Inflammatory macrophage (primary cell): ENCODE results near the gene KIF2B.
"Not testable (repeated sequence)": the region's sequence is repeated elsewhere in the genome, so short reads cannot be mapped to it uniquely, and the experiment has no call there.

Experiments used
- DNase-seq, 2 donors: peaks; one replicate each; pipeline ENCODE4 v3.0.0-alpha.2; 2020 to 2022
- total RNA-seq, 18 experiments: gene quantifications; one replicate each; lab custom pipeline; 2026; ENCODE audit warnings: mixed read lengths in 6 of 18, inconsistent platforms in 2 of 18; lab: John Stamatoyannopoulos, UW

The KIF2B gene, protein sequence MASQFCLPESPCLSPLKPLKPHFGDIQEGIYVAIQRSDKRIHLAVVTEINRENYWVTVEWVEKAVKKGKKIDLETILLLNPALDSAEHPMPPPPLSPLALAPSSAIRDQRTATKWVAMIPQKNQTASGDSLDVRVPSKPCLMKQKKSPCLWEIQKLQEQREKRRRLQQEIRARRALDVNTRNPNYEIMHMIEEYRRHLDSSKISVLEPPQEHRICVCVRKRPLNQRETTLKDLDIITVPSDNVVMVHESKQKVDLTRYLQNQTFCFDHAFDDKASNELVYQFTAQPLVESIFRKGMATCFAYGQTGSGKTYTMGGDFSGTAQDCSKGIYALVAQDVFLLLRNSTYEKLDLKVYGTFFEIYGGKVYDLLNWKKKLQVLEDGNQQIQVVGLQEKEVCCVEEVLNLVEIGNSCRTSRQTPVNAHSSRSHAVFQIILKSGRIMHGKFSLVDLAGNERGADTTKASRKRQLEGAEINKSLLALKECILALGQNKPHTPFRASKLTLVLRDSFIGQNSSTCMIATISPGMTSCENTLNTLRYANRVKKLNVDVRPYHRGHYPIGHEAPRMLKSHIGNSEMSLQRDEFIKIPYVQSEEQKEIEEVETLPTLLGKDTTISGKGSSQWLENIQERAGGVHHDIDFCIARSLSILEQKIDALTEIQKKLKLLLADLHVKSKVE
- total RNA-seq, result 0 to 0.05 (median 0) reads per million in 18 experiments

DNA sequence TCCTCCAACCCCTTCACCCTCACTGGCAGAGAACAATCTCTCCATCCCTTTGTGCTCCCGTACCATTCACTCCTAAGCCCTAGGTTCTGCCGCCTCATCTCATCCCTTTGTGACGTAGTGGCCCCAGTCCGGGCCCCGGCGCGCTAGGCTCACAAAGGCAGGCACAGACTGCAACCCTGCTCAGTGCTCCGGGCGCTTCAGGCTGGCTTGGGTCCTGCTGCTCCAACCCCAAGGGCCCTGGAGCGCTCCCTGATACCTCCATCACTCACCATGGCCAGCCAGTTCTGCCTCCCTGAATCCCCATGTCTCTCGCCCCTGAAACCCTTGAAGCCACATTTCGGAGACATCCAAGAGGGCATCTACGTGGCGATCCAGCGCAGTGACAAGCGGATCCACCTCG lies at the start of gene KIF2B:
KIF2B (plus strand) TSS at position 164 of the 400 bp plus-strand sequence; CDS start at position 271, 107 bp downstream.
- DNase-seq, result no peak

DNA sequence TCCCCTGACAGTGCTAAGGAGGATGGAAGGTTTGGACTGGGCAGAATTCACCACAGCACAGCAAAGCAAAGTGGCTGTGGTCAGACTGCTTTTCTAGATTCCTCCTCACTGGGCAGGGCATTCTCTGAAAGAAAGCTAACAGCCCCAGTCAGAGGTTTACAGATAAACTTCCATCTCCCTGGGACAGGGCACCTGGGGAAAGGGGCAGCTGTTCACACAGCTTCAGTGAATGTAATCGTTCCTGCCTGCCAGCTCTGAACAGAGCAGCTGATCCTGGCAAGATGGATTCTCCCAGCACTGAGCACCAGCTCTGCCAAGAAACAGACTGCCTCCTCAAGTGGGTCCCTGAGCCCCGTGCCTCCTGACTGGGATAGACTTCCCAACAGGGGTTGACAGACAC lies 42.4 kb upstream of the KIF2B start:
- DNase-seq, result no peak

DNA sequence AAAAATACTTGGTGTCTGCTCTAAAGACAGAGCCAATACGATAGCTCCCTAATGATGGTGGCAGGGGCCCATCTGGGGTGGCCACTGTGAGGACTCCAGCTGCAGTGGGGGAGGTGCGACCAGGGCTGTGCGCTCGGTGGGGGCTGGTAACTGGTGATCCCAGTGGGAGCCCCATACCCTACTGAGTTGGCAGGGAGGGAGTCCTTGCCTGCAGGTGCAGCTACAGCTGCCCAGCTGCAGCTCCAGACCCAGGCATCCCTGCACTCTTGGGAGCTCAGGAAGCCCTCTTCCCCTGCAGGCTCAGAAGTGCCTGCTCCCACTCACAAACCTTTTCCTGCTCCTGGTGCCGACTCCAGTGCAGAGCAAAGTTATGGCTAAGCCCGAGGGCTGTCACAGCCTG lies 31.2 kb upstream of the KIF2B start:
- no peak for DNase-seq

DNA sequence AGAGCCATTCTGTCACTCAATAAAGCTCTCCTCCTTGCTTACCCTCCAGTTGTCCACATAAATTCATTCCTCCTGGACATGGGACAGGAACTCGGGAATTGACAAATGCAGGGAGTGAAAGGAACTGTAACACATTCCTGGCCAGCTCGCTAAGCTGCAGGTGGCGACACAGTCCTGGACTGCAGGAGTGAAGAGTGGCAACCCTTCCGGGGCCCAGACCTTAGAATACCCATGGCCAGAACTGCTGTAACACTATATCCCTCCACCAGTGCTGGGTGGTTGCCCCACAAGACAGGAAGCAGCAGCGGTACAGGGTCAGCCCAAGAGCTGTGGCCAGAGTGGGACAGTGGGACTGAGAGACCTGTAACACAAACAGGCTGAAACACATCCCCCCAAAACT lies 30.3 kb upstream of the KIF2B start:
- no peak for DNase-seq

DNA sequence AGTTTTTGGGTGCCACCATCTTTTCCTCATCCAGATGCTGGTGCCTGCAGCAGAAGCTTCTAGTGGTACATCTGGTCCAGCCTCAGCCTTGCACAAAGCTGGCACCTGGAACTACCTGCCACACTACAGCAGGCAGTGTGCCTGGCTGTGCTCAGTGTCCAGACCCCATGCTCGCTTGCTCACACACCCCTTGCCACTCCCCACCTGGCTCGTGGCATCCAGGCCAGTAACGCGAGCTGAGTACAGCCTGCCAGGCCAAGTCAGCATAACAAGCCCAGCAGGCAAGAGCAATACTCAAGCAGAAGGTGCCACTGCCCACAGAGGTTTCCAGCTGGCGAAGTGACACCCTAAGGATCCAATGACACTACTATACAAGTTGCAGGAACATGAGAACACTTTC lies 29.7 kb upstream of the KIF2B start:
- DNase-seq, result no peak

DNA sequence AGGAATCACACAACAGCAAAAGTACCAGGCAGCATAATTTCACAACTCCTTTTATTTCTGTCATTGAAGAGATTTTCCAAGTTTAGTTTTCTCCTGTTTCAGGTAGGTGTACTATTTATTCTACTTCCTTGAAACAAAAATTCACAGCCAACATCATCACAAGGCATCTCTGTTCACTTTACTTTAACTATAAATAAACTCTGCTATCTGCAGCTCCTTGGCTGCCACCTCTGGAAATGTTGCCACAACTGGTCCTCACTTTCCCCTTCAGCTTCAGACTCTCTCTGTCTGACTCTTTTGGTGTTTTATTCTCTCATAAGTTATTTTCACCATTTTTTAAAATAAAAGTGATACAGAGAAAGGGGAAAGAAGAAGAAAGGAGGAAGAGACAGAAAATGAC lies 27.9 kb upstream of the KIF2B start:
- no peak for DNase-seq

DNA sequence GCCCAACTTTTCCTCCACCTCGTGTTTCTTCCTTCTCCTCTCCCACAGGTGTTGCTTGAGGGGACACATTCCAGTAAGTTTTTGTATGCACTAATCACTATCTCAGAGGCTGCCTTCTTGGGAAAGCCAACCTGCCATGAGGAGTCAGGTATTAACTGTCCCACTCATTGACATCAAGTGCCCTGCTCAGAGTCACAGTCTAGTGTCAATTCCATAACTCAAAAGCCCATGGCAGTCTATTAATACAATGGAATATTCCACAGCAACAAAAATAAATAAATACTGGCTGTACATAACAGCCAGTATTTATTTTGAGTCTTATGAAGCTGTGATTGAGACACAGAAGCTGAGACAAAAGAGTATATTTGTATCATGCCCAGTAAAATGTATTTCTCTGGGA lies 26.1 kb upstream of the KIF2B start:
- DNase-seq, result no peak

DNA sequence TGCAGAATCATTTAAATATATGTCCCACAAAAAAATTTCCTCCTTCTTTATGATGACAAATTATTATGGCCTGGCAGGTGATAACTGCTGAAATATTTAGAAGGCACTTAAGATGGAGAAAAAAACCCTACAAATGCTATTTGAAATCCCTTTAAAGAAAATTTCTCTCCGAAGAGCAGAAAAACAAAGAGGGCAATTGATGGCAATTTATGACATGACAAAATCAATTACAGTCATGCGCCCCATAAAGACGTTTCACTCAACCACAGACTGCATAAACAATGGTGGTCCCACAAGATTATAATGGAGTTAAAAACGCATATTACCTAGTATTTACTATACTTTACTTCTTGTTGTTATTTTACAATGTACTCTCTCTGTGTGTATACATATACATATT lies 25.2 kb upstream of the KIF2B start:
- no peak for DNase-seq

DNA sequence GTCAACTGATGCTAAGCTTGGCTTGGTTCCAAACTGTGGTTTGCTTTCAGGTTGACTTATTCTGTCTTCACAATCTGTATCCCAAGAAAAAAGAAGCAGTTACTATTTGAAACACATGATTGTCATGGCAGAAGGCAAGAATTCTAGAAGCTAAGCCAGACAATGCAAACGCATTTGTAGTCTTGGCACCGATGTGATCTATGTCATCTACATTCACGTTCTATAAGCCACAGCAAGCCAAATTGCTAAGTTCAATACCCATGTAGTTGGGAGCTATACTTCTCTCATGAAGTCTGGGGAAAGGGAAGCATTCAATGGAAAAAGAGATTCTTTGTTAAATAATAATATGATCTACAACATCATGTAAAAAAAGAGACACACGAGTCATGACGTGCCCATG lies 18.3 kb upstream of the KIF2B start:
- no peak for DNase-seq

DNA sequence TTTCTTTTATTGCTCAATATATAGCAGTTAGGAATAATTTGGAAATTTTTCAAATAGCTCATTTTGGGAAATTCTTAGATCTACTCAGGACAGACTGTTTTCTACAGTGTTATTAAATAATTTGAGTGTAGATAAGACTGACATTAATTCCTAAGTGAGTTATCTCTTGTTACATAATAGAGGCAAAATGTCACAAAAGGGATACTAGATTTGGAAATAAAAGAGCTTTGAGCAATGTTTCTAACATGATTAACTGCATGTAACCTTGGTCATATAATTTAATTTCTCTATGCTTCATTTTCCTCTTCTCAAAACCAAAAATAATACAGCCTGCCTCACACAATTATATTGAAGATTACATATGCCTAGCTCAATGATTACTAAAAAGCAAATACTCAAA lies 16.3 kb upstream of the KIF2B start:
- DNase-seq, result no peak

DNA sequence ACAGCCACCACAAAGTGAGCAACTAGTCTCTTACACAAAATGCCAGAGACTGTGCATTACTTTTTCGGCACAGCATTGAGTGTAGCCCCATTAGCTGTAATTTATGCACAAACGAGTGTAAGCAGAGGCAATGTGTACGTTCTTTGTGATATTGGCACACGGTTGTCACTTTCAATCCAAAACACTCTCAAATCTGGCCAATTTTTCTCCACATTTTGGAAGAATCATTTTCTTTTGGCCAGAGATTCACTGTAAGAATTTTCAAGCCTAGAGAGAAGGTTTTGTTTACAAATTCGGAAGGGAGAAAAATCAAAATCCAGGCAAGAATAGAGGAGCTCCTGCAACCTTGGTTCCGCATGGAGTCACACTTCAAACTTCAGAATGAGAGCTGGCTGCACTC lies 15.4 kb upstream of the KIF2B start:
- no peak for DNase-seq

DNA sequence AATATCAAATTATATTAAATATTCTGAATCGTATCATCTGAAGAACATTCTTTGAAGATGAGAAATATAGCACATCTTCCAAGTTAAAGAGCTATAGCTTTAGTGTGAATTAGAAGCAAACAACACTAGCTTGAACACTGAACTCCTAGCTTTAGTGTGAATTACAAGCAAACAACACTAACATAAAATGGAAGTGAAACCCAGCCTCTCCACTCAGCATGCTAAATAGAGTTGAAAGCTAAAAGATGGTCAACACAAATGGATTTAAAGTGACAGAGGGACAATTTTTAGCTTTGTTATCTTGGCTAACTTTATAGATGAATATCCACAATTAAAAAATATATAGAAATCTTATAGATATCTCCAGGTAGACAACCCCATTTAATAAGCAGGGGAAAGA lies 4.5 kb upstream of the KIF2B start:
- DNase-seq, result no peak

DNA sequence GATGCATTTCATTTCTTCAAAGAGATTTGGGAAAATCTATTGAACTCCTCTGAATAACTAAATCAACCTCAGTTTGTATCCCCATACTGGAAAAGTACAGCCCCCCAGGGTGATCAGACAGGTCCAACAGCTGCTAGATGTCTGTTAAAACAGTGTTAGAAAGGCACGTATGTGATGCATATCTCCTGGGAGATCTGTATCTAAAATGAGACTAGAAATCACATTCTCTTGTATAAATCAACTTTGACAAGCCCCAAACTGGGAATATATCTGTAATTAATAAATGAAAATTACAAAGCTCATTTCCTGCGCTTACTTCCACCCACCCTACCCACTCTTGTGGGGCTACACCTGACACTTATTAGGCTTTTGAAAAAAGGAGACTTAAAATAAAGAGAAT lies 3.8 kb upstream of the KIF2B start:
- DNase-seq, result no peak

DNA sequence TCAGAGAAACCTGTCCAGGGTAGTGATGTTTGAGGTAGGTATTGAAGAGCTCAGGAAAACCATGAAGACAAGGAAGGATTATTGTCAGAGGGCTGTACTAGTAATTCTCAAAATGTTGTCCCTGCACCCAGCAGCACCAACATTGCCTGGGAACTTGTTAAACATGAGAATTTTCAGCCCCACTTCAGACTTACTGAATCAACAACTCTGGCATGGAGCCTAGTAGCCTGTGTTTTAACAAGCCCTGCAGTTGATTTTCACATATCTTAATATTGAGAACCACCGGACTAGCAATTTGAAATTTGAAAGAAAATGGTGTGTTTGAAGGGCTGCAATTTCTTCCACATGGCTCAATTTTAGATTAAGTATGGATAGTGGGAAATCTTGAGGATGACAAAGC lies 2.8 kb upstream of the KIF2B start:
- no peak for DNase-seq

DNA sequence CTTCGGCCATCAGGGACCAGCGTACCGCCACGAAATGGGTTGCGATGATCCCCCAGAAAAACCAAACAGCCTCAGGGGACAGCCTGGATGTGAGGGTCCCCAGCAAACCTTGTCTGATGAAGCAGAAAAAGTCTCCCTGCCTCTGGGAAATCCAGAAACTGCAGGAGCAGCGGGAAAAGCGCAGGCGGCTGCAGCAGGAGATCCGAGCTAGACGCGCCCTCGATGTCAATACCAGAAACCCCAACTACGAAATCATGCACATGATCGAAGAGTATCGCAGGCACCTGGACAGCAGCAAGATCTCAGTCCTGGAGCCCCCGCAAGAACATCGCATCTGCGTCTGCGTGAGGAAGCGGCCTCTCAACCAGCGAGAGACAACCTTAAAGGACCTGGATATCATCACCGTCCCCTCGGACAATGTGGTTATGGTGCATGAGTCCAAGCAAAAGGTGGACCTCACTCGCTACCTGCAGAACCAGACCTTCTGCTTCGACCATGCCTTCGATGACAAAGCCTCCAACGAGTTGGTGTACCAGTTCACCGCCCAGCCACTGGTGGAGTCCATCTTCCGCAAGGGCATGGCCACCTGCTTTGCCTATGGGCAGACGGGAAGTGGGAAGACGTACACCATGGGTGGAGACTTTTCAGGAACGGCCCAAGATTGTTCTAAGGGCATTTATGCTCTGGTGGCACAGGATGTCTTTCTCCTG lies 769 bp downstream of the KIF2B start:
- DNase-seq, result no peak

DNA sequence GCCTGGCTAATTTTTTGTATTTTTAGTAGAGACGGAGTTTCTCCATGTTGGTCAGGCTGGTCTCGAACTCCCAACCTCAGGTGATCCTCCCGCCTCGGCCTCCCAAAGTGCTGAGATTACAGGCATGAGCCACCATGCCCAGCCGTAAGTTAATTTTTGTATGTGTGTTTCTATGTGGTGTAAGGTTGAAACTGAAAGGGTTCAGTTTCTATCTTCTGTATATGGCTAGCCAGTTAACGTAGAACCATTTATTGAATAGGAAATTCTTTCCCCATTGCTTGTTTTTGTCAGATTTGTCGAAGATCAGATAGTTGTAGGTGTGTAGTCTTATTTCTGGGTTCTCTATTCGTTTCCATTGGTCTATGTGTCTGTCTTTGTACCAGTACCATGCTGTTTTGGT lies 12.0 kb downstream of the KIF2B start:
- DNase-seq, result not testable (repeated sequence)

DNA sequence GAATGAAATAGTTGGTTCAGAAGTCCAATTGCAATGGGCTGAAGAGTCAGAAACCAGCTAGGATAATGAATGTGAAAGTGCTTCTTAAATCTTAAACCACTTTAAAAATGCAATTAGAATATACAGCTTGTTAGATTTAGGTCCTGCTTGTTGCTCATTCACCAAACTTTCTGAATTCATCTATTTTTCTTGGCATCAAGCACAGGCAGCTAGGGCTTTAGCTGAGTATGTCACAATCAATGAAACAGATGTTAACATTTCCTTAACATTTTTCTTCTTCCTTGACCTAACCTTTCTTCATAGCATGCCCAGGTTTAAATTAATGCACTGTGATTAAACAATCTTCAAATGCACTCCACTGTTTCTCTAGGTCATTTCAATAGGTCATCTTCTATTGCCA lies 14.4 kb downstream of the KIF2B start:
- DNase-seq, result no peak

DNA sequence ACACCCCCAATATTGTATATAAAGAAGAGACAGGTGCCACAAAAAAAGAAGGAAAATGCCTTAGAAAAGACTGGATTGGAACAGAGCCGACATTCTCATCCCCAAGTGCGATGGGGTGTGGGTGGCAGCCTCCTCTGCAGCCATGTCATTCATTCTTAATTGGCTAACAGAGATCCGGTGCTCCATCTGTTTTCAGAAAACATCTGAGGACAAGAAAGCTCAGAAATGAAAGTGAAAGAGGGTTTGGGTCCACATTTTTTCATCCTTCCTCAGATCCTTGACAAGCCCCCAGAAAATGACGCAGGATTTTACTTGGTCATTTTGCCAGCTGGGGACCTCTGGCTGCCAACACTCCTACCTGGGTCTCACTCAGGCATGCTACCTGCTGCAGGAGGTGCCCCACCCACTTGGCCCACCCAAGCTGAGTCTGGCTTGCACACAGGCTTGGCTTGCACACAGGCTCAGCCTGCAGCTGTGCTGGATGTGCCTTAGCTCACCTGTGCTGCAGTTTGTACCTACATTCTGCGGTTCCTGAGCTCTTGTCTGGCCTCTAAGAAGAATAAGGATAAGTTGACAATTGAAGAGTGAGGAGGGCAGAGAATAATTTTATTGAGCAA lies 21.9 kb downstream of the KIF2B start:
- DNase-seq, result no peak

DNA sequence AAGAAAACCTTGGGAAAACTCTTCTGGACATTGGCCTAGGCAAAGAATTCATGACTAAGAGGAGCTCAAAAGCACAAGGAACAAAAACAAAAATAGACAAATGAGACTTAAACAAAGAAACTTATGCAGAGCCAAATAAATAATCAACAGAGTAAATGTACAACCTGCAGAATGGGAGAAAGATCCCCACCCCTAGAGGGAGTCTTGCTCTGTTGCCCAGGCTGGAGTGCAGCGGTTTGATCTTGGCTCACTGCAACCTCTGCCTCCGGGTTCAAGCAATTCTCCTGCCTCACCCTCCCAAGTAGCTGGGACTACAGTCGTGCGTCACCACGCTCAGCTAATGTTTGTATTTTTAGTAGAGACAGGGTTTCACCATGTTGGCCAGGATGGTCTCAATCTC lies 48.4 kb downstream of the KIF2B start:
- DNase-seq, result not testable (repeated sequence)
